ENCODE results near the gene KIAA1217.

DNA sequence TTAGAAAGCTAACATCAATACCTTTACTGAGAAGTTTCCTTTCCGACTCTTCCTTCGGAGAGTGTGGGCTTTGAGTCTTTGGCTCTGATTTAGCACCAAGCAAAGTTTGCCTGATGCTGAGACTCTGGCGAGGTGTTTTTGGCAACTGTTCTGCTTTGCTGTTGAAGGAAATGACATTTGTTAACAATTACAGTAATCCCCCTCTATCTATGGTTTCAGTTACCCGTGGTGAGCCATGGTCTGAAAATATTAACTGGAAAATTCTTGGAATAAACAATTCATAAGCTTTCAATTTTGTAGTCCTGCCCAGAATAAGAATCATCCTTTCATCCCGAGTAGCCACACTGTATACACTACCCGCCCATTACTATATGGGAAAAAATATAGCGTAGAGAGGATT, 388.5 kb downstream of the KIAA1217 start:
- TF ChIP-seq, protein P1, sequence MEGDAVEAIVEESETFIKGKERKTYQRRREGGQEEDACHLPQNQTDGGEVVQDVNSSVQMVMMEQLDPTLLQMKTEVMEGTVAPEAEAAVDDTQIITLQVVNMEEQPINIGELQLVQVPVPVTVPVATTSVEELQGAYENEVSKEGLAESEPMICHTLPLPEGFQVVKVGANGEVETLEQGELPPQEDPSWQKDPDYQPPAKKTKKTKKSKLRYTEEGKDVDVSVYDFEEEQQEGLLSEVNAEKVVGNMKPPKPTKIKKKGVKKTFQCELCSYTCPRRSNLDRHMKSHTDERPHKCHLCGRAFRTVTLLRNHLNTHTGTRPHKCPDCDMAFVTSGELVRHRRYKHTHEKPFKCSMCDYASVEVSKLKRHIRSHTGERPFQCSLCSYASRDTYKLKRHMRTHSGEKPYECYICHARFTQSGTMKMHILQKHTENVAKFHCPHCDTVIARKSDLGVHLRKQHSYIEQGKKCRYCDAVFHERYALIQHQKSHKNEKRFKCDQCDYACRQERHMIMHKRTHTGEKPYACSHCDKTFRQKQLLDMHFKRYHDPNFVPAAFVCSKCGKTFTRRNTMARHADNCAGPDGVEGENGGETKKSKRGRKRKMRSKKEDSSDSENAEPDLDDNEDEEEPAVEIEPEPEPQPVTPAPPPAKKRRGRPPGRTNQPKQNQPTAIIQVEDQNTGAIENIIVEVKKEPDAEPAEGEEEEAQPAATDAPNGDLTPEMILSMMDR (IDR thresholded peaks at IDR 0.05) = no peak
- TF ChIP-seq POLR2A (IDR thresholded peaks at IDR 0.05) = no peak

All from thyroid gland (tissue), 4 donors.